ENCODE data around the gene SRMS. TPM values are rescaled to one million over a fixed set of nuclear protein-coding genes. Genes with fewer than 3 reads are reported as not detected.
A peak's percentile ranks its signal among the peaks of the same experiment; 100 is the strongest.

The SRMS gene
- total and polyA plus RNA-seq, 2 donors, result 0.48 TPM; not detected in 1

GRCh38 chr20:63555661-63556381, 8.3 kb upstream of the SRMS start:
- 92% methylated on average over 45 of the region's 45 CpGs for WGBS
- DNase-seq (ENCODE audit: extremely low spot score), result no peak
- Histone ChIP-seq H3K4me3 (ENCODE audit: low read depth, low read length) (no peak overlapping the region), H3K4me1 (ENCODE audit: insufficient read depth) (no peaks in the 10 kb centered on the region), H3K36me3 (ENCODE audit: insufficient read depth) (peaks cover 2% of the 10 kb centered on the region), H3K27ac (ENCODE audit: low read depth) (no peak overlapping the region)

DNA sequence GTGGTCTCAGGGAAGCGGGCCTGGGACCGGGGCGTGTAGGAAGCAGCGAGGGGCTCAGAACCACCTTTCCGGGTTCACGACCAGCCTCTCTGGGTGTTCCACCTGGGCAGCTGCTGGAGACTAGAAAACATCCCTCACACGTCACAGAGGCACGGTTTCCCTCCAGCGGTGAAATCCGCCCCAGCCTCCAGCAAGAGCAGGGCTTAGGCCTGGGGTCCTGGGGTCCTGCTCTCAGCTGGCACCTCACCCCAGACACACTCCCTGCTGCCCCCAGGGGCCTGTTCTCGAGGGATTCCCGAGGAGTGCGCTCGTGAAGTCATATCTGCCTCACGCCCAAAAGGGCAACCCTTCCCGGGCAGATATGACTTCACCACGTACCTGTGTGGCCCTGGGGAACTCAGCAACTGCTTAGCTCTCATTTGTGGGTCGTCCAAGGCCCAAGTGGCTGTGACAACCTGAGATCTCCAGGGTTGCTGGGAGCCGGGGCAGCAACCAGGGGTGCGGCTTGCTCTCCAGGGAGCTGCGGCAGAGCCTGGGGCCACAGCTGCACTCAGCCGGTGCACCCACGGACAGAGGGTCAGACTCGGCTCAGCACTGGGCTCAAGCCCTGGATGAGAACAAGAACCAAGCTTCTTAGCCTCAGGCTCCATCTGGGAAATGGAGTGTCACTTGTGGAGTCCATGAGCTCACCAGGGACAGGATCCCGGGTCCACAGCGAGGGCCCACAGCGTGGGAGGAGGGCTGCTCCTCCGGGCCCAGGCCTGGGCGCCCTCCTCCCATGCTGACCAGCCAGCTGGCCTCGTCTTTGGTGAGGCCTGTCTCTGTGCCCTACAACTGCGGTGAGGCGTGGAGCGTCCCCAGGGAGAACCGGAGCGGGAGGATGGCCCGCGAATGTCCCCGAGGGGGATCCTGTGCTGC, 7.1 kb upstream of the SRMS start:
- 75% methylated on average over 38 of the region's 38 CpGs for WGBS
- Histone ChIP-seq H3K4me1 (ENCODE audit: insufficient read depth) (no peaks in the 10 kb centered on the region), H3K4me3 (ENCODE audit: low read depth, low read length) (peak overlapping the region; percentile 47), H3K27ac (ENCODE audit: low read depth) (no peak overlapping the region), H3K36me3 (ENCODE audit: insufficient read depth) (peaks cover 2% of the 10 kb centered on the region)
- DNase-seq (ENCODE audit: extremely low spot score), result no peak

GRCh38 chr20:63553933-63554290, 6.4 kb upstream of the SRMS start, which contains the start of gene FNDC11:
Gene FNDC11, plus strand, starts transcription at chr20:63554159. Its CDS starts 1,505 bp downstream, at chr20:63555664.
- Histone ChIP-seq H3K4me1 (ENCODE audit: insufficient read depth) (no peaks in the 10 kb centered on the region), H3K4me3 (ENCODE audit: low read depth, low read length) (peak within 1 kb of the TSS; percentile 47), H3K36me3 (ENCODE audit: insufficient read depth) (peaks cover 2% of the 10 kb centered on the region), H3K27ac (ENCODE audit: low read depth) (peak within 1 kb of the TSS; percentile 13)
- 1% methylated on average over 34 of the region's 34 CpGs for WGBS
- no peak for DNase-seq (ENCODE audit: extremely low spot score)

GRCh38 chr20:63553251-63553932, 5.8 kb upstream of the SRMS start:
- no peaks in the 10 kb centered on the region for H3K4me1 ChIP-seq (ENCODE audit: insufficient read depth)
- WGBS, result 2% methylated on average over 37 of the region's 37 CpGs
- DNase-seq (ENCODE audit: extremely low spot score), result no peak
- peak overlapping the region; percentile 47 for H3K4me3 ChIP-seq (ENCODE audit: low read depth, low read length)
- H3K36me3 ChIP-seq (ENCODE audit: insufficient read depth), result no peaks in the 10 kb centered on the region
- H3K27ac ChIP-seq (ENCODE audit: low read depth), result peak overlapping the region; percentile 13

DNA sequence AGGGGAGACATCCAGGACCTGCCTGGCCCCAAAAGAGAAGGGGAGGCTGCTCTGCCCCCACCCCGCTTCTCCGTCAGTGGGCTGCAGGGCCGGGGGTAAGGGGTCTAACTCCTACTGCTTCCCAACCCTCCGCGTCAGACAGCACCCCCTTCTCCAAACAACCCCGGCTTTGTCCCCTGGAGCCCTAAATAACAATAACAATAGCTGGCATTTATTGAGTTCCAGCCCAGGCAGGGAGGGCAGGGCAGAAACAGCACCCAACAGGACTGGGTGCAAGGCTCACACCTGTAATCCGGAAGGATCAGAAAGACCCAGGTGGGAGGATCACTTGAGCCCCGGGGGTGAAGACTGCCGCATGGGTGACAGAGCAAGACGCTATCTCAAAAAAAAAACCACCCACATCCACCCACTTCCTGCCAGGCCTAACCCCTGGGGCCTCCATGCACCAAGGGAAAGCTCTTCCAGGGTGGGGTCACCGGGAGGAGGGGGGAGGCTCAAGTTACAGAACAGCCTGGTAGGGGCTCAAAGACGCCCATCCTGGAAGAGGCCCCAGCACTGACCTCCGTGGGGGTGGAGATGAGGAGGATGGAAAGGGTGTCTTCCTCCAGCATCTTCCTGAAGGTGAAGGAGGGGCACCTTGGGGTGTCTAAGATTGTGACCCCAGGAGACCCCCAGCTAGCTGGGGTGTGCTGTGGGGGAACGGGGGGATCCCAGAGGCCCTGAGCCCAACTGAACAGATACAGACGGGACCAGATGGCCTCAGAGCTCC, 5.1 kb upstream of the SRMS start:
- no peaks in the 10 kb centered on the region for H3K4me1 ChIP-seq (ENCODE audit: insufficient read depth)
- no peaks in the 10 kb centered on the region for H3K36me3 ChIP-seq (ENCODE audit: insufficient read depth)
- no peak for DNase-seq (ENCODE audit: extremely low spot score)
- no peak overlapping the region for H3K4me3 ChIP-seq (ENCODE audit: low read depth, low read length)
- WGBS, result 35% methylated on average over 15 of the region's 15 CpGs
- no peak overlapping the region for H3K27ac ChIP-seq (ENCODE audit: low read depth)

DNA sequence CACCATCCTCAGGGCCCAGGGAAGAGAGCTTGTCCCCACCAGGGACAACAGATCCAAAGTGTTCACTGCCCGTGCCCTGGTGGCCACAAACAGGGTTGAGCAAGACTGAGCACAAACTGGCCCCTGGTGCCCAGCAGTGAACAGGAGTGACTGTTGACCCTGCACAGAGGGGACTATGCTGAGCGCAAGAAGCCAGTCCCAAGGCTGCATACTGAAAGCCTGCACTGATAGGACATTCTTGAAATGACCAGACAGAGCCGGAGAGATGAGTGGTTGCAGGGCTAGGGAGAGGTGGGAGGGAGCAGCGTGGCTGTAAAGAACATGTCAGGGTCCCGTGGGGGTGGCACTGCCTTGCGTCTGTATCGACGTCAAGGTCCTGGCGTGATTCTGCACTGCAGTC, 3.5 kb upstream of the SRMS start:
- no peaks in the 10 kb centered on the region for H3K36me3 ChIP-seq (ENCODE audit: insufficient read depth)
- H3K4me1 ChIP-seq (ENCODE audit: insufficient read depth), result no peaks in the 10 kb centered on the region
- DNase-seq (ENCODE audit: extremely low spot score), result no peak
- no peak overlapping the region for H3K4me3 ChIP-seq (ENCODE audit: low read depth, low read length)
- 41% methylated on average over 9 of the region's 9 CpGs for WGBS
- H3K27ac ChIP-seq (ENCODE audit: low read depth), result no peak overlapping the region

- Histone ChIP-seq H3K4me1 (ENCODE audit: insufficient read depth) (no peaks in the 10 kb centered on the region), H3K27ac (ENCODE audit: low read depth) (no peak overlapping the region), H3K36me3 (ENCODE audit: insufficient read depth) (no peaks in the 10 kb centered on the region), H3K4me3 (ENCODE audit: low read depth, low read length) (no peak overlapping the region)
- 83% methylated on average over 18 of the region's 18 CpGs for WGBS
- DNase-seq (ENCODE audit: extremely low spot score), result no peak
Observed at GRCh38 chr20:63549679-63550282, 2.2 kb upstream of the SRMS start.

DNA sequence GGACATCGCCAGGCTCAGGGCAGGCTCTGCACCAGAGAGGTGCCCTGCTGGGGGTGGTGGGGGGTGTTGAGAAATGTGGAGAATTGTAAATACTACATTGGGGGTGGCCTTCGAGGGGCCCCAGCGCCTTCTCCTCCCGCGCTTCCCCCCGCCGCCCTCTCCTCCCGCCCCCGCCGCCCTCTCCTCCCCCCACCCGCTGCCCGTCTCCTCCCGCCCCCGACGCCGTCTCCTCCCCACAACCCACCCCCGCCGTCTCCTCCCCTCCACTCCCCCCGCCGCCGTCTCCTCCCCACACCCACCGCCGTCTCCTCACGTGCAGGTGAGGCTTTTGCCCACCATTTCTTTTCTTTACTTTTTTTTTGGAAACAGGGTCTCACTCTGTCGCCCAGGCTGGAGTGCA, 1.5 kb upstream of the SRMS start:
- Histone ChIP-seq H3K36me3 (ENCODE audit: insufficient read depth) (no peaks in the 10 kb centered on the region), H3K4me3 (ENCODE audit: low read depth, low read length) (no peak overlapping the region), H3K27ac (ENCODE audit: low read depth) (no peak overlapping the region), H3K4me1 (ENCODE audit: insufficient read depth) (no peaks in the 10 kb centered on the region)
- no peak for DNase-seq (ENCODE audit: extremely low spot score)
- WGBS, result 16% methylated on average over 18 of the region's 25 CpGs

DNA sequence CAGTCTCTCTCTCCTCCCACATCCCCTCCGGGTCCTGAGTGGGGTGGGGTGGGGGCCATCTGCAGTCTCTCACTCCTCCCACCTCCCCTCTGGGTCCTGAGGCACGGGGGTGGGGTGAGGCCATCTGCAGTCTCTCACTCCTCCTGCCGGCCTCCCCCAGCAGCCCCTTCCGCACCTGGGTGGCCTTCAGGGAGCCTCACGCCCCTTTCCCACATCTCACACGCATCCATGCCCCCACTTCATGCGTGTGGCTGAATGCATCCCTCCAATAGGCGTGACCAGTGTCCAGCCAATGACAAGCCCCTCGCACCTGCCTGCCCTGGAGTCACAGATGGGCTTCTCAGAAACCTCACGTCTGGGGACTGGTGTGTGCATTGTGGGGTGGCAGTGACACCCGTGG, 993 bp upstream of the SRMS start:
- H3K27ac ChIP-seq (ENCODE audit: low read depth), result no peak overlapping the region
- H3K4me3 ChIP-seq (ENCODE audit: low read depth, low read length), result no peak overlapping the region
- no peaks in the 10 kb centered on the region for H3K4me1 ChIP-seq (ENCODE audit: insufficient read depth)
- no peak for DNase-seq (ENCODE audit: extremely low spot score)
- no peaks in the 10 kb centered on the region for H3K36me3 ChIP-seq (ENCODE audit: insufficient read depth)
- WGBS, result 30% methylated on average over 11 of the region's 11 CpGs

DNA sequence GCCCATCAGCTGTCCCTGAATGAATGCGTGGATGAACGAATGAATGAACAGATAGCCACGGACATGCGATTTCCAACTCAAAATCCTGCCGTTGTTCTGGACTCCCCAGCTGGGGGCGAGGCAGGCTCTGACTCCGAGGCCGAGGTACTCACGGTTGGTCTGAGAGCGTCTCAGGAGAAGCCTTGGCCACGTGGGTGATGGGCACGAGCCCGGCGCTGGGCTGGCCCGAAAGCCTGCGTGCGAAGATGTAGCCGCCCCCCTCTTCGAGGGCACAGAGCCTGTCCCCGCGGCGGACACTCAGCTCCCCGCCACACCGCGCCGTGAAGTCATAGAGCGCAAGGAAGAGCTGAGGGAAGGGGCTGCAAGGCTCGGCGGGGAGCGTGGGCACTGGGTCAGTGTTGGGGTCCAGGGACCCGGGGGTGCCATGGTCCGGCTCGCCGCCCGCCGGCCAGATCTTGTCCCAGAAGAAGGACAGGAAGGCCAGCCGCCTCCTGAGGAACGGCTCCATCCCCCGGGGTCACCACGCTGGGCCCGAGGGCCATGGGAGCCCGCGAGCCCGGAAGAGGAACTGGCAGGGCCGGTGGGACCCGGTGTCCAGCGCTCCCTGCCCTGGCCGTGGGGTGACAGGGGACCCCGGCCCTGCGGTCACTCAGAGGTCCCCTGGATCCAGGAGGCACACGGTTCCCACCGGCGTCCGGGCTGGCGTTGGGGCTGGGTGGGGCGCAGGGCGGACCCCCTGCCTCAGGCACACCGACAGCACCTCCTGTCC, 409 bp downstream of the SRMS start:
- DNase-seq (ENCODE audit: extremely low spot score), result no peak
- no peaks in the 10 kb centered on the region for H3K4me1 ChIP-seq (ENCODE audit: insufficient read depth)
- no peak overlapping the region for H3K4me3 ChIP-seq (ENCODE audit: low read depth, low read length)
- no peak overlapping the region for H3K27ac ChIP-seq (ENCODE audit: low read depth)
- WGBS, result 59% methylated on average over 58 of the region's 58 CpGs
- no peaks in the 10 kb centered on the region for H3K36me3 ChIP-seq (ENCODE audit: insufficient read depth)

DNA sequence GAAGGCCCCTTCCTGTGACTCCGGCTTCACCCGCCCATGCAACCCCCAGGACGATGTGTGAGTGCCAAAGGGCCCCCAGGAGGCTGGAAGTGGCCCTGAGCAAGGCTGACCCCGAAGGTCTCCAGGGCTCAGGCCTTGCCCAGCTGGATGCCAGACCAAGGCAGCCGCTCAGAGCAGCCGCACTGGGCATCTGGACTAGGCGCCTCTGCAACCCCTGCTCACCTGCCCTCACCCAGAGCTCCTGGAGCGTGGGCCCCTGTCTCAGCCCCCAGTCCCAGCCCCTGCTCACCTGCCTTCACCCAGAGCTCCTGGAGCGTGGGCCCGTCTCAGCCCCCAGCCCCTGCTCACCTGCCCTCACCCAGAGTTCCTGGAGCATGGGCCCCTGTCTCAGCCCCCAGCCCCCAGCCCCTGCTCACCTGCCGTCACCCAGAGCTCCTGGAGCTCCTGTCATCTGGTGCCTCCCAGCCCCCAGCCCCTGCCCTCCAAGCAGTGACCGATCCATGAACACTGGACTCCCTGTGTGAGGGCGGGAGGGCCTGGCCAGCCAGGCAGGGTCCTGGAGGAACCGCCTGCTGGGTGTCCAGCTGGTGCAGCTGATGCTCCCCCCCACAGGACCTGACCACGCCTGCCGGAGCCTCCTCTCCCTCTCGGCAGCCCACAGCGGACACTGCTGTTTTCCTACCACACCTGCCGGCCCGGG, 1.1 kb downstream of the SRMS start:
- DNase-seq (ENCODE audit: extremely low spot score), result no peak
- H3K36me3 ChIP-seq (ENCODE audit: insufficient read depth), result no peaks in the 10 kb centered on the region
- 71% methylated on average over 20 of the region's 20 CpGs for WGBS
- H3K27ac ChIP-seq (ENCODE audit: low read depth), result no peak overlapping the region
- H3K4me1 ChIP-seq (ENCODE audit: insufficient read depth), result no peaks in the 10 kb centered on the region
- H3K4me3 ChIP-seq (ENCODE audit: low read depth, low read length), result no peak overlapping the region

DNA sequence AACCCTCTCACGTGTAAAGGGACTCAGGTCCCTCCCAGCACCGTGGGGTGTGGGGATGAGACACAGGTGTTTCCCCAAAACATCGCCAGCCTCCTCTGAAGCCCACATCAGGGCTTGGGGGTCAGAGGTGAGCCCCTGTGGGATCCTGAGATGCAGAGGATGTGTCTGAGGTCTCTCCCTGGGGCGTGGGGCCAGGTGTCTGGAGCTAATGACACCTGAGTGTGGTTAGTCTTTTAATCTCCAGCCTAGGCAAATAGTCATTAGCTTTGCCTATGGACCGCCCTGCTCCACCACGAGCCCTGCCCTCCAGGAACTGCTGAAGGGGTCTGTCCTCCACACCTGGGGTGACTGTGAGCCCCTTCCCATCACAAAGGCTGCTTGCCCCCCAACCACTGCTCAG, 1.7 kb downstream of the SRMS start:
- 52% methylated on average over 6 of the region's 6 CpGs for WGBS
- no peak for DNase-seq (ENCODE audit: extremely low spot score)

More for the DNA sequence above, 1.7 kb downstream of the SRMS start:
- H3K4me3 ChIP-seq (ENCODE audit: low read depth, low read length), result no peak overlapping the region
- H3K36me3 ChIP-seq (ENCODE audit: insufficient read depth), result no peaks in the 10 kb centered on the region
- no peaks in the 10 kb centered on the region for H3K4me1 ChIP-seq (ENCODE audit: insufficient read depth)
- no peak overlapping the region for H3K27ac ChIP-seq (ENCODE audit: low read depth)

Measured in urinary bladder (tissue), 4 donors.